Panc1 (cell line): ENCODE data around the gene PARD3. TPM values are rescaled to one million over a fixed set of nuclear protein-coding genes. Genes with fewer than 3 reads are reported as not detected.
"Not testable (repeated sequence)": the region's sequence is repeated elsewhere in the genome, so short reads cannot be mapped to it uniquely, and the experiment has no call there.

Source experiments
- ATAC-seq: fragments of 200-7000 bp; cut with Tn5 transposase; 2 replicates; pipeline ENCODE4 v1.9.1; 2020; ENCODE audit warnings: mild to moderate bottlenecking, moderate library complexity
- BruUV-seq: library from RNA; stranded (reverse); fragments of 400-500 nt; replicated peaks from 2 replicates; lab custom pipeline; 2021; lab: Mats Ljungman, UMichigan
- CTCF ChIA-PET: fragments of 300-600 bp; sonication (Branson Sonifier 250); formaldehyde crosslinking; loops from one replicate; lab custom pipeline; 2022; ENCODE audit warnings: antibody characterized with exemption; lab: Charles Lee
- POLR2A ChIA-PET: fragments of 300-600 bp; sonication (Branson Sonifier 250); formaldehyde crosslinking; loops from one replicate; lab custom pipeline; 2022; ENCODE audit warnings: antibody characterized with exemption; lab: Charles Lee
- DNase-seq: peaks from one replicate; pipeline ENCODE4 v3.0.0-alpha.2; 2010; ENCODE audit warnings: low read depth, low spot score
- H3K27ac ChIP-seq: 2 replicates; pipeline ENCODE4 v1.5.1; 2011; ENCODE audit warnings: mild to moderate bottlenecking, low read length, inconsistent platforms
- H3K27me3 ChIP-seq: fragments of 200-500 bp; sonication (Bioruptor generic); 2 replicates; pipeline ENCODE4 v1.6.0; 2014; ENCODE audit warnings: low read length, inconsistent platforms; ENCODE audit not compliant: control insufficient read depth, insufficient read depth
- H3K36me3 ChIP-seq: fragments of 200-500 bp; sonication (Bioruptor generic); 2 replicates; pipeline ENCODE4 v1.5.1; 2014; ENCODE audit warnings: inconsistent platforms, mild to moderate bottlenecking, low read length, moderate library complexity; ENCODE audit not compliant: control insufficient read depth, insufficient read depth
- H3K4me1 ChIP-seq: 2 replicates; pipeline ENCODE4 v1.5.1; 2011; ENCODE audit warnings: inconsistent platforms, mild to moderate bottlenecking, low read length, moderate library complexity; ENCODE audit not compliant: control insufficient read depth, insufficient read depth
- H3K4me3 ChIP-seq, 2 experiments: 2 replicates each; pipeline ENCODE4 v1.5.1; 2011 to 2012; ENCODE audit warnings: low read depth in 2 of 2, low read length in 2 of 2, mild to moderate bottlenecking in 2 of 2, inconsistent platforms in 1 of 2, moderate library complexity in 1 of 2
- H3K9me3 ChIP-seq: fragments of 200-500 bp; sonication (Bioruptor generic); 2 replicates; pipeline ENCODE4 v1.5.1; 2014; ENCODE audit warnings: low read depth, mild to moderate bottlenecking, inconsistent platforms, low read length, moderate library complexity; ENCODE audit not compliant: control insufficient read depth, insufficient read depth
- CTCF ChIP-seq: fragments of 450-650 bp; IDR thresholded peaks from 2 replicates; pipeline ENCODE4 v1.5.1; 2017; ENCODE audit warnings: mild to moderate bottlenecking
- POLR2AphosphoS5 ChIP-seq: IDR thresholded peaks from 2 replicates; pipeline ENCODE4 v1.6.1; 2012; ENCODE audit warnings: mild to moderate bottlenecking, low read depth, low read length, moderate library complexity
- REST ChIP-seq, 2 experiments: IDR thresholded peaks; 2 replicates each; pipeline ENCODE4 v1.6.1; 2011 to 2012; ENCODE audit warnings: low read depth in 2 of 2, control low read depth in 1 of 2, low read length in 1 of 2, mild to moderate bottlenecking in 1 of 2, moderate library complexity in 1 of 2; ENCODE audit not compliant: insufficient read depth in 1 of 2
- SIN3A ChIP-seq: IDR thresholded peaks from 2 replicates; pipeline ENCODE4 v1.6.1; 2012; ENCODE audit warnings: low read depth, mild to moderate bottlenecking, low read length, moderate library complexity, borderline replicate concordance; ENCODE audit not compliant: insufficient read depth
- TCF7L2 ChIP-seq: IDR thresholded peaks from 2 replicates; pipeline ENCODE4 v1.6.1; 2011; ENCODE audit warnings: mild to moderate bottlenecking, low read depth, low read length, inconsistent platforms
- in situ Hi-C: cut with HindIII; loops from 2 replicates; pipeline ENCODE4 v1.10.0; 2016; ENCODE audit warnings: low sequenced_read_pairs, low pct_unique_long_range_greater_than_20kb
- intact Hi-C: fragments of 100-400 bp; cut with micrococcal nuclease; formaldehyde crosslinking; loops from one replicate; pipeline ENCODE4 v1.10.0; 2022; ENCODE audit not compliant: unreplicated experiment
- total RNA-seq: library from RNA; stranded (reverse); gene quantifications from one replicate; pipeline ENCODE4 v1.2.1, GENCODE V29; 2021; ENCODE audit not compliant: unreplicated experiment

PARD3 gene
- total RNA-seq, 1 experiment from 2014 or later = 29.8 TPM

DNA sequence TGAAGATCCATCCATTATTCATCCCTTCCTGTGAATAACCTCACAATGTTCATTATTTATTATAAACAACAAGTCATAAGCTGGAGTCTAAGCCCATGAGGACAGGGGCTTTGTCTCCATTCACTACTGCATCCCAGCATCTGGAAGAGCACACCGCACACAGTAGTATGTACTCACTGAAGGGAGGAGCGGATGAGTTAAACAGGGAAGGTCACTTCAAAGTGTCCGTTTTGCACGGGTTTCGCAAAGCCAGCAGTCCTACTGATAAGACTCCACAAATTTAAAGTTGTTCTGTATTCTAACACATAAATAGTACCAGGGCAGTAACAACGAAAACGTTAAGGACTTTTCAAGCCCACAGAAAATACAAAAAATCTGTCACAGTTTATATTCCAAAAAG is 167.9 kb downstream of the PARD3 start:
- in situ Hi-C loops = no loop called here
- POLR2A ChIA-PET = interaction anchor here (0.6 kb wide), 1 partner anchor 10 kb away, joined by 3 read pairs; no protein-coding TSS in a partner anchor
- no peaks in the 10 kb centered on the region for H3K36me3 ChIP-seq
- TF ChIP-seq CTCF (no peak), REST (IDR thresholded peaks at IDR 0.05; ENCODE audit: insufficient read depth in 1 of 2, low read depth in 2 of 2, low read length in 1 of 2) (no peak), TCF7L2 (no peak), POLR2AphosphoS5 (no peak), SIN3A (no peak)
- DNase-seq (no peak), ATAC-seq (no peak)
- CTCF ChIA-PET = no interaction called here
- BruUV-seq = no TSS peak
- H3K4me1 ChIP-seq = no peaks in the 10 kb centered on the region
- intact Hi-C loops = no loop called here
- H3K9me3 ChIP-seq = no peaks in the 10 kb centered on the region
- no peaks in the 10 kb centered on the region for H3K27me3 ChIP-seq
- H3K27ac ChIP-seq = no peak overlapping the region
- H3K4me3 ChIP-seq = no peak overlapping the region

DNA sequence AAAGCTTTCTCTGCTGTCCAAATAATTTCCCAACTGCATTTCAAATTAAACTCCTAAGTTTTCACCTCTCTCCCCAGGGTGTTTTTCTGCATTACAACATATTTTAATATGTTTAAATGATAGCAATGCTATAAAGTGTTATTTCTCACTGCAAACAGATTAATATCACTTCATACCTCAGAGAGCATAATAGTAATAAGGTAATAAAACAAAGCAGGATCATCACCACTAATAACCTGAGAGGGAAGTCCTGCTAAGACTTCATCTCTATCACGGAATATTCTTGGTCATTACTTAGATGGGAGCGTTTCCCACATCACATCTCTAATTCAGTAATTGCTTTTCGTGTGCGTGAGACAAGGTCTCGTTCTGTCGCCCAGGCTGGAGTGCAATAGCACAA is 168.8 kb downstream of the PARD3 start:
- Histone ChIP-seq H3K27me3 (no peaks in the 10 kb centered on the region), H3K36me3 (no peaks in the 10 kb centered on the region), H3K4me3 (no peak overlapping the region), H3K9me3 (no peaks in the 10 kb centered on the region), H3K27ac (no peak overlapping the region), H3K4me1 (no peaks in the 10 kb centered on the region)
- ATAC-seq (no peak), DNase-seq (no peak)
- BruUV-seq = no TSS peak
- ChIA-PET POLR2A (no interaction called here), CTCF (no interaction called here)
- intact Hi-C loops (no loop called here), in situ Hi-C loops (no loop called here)
- TF ChIP-seq TCF7L2 = no peak
- TF ChIP-seq REST (IDR thresholded peaks at IDR 0.05; ENCODE audit: insufficient read depth in 1 of 2, low read depth in 2 of 2, low read length in 1 of 2) = no peak
- TF ChIP-seq SIN3A = no peak
- no peak for TF ChIP-seq CTCF
- TF ChIP-seq POLR2AphosphoS5 = no peak

- H3K9me3 ChIP-seq, H3K27ac ChIP-seq, BruUV-seq, CTCF ChIA-PET, in situ Hi-C loops, intact Hi-C loops, DNase-seq, ATAC-seq, H3K4me3 ChIP-seq, H3K36me3 ChIP-seq, POLR2A ChIA-PET, H3K27me3 ChIP-seq, H3K4me1 ChIP-seq: not testable (repeated sequence)
These were observed 170.3 kb downstream of the PARD3 start for GRCh38 chr10:34644815-34645214.
